GM19043 (cell line): ENCODE measurements around the gene GPSM3.
"Not testable (repeated sequence)": the region's sequence is repeated elsewhere in the genome, so short reads cannot be mapped to it uniquely, and the experiment has no call there.

Experiments used
- ATAC-seq: cut with Tn5 transposase; IDR thresholded peaks from one replicate; pipeline ENCODE4 v1.9.1; 2021; ENCODE audit warnings: low read depth; ENCODE audit not compliant: unreplicated experiment

GPSM3 gene

GRCh38 chr6:32152769-32153563, 39.5 kb downstream of the GPSM3 start:
- no peak for ATAC-seq

GRCh38 chr6:32151863-32152768, 40.3 kb downstream of the GPSM3 start, which contains the start of gene PRRT1:
PRRT1 (minus strand) TSS chr6:32151939; CDS start chr6:32151827, 112 bp downstream.
- no peak for ATAC-seq

GRCh38 chr6:32151181-32151862, 41.1 kb downstream of the GPSM3 start:
- ATAC-seq = no peak

GRCh38 chr6:32149932-32150870, 42.2 kb downstream of the GPSM3 start:
- ATAC-seq = no peak

GRCh38 chr6:32149092-32149755, 43.2 kb downstream of the GPSM3 start:
- no peak for ATAC-seq

- ATAC-seq = no peak
These were observed 44.0 kb downstream of the GPSM3 start for GRCh38 chr6:32148289-32149091.

- no peak for ATAC-seq
These were observed 44.9 kb downstream of the GPSM3 start for GRCh38 chr6:32147401-32148132.

GRCh38 chr6:32146687-32147086, 45.8 kb downstream of the GPSM3 start:
- no peak for ATAC-seq

- no peak for ATAC-seq
These were observed 46.2 kb downstream of the GPSM3 start for GRCh38 chr6:32146287-32146686.

GRCh38 chr6:32144238-32144637, 48.2 kb downstream of the GPSM3 start:
- not testable (repeated sequence) for ATAC-seq
